Skeletal muscle tissue (tissue), 4 donors: ENCODE data around the gene HELZ. TPM values are rescaled to one million over a fixed set of nuclear protein-coding genes. Genes with fewer than 3 reads are reported as not detected.
"Not testable (repeated sequence)": the region's sequence is repeated elsewhere in the genome, so short reads cannot be mapped to it uniquely, and the experiment has no call there.

Experiments used
- H3K27ac ChIP-seq: one replicate; pipeline ENCODE4 v1.7.0; 2013; ENCODE audit warnings: mild to moderate bottlenecking, low read depth, low read length, inconsistent platforms
- H3K27me3 ChIP-seq, 3 donors: one replicate each; pipeline ENCODE4 v1.7.0; 2013; ENCODE audit warnings: low read length in 3 of 3; ENCODE audit not compliant: control insufficient read depth in 3 of 3, insufficient read depth in 3 of 3
- H3K36me3 ChIP-seq, 3 donors: one replicate each; pipeline ENCODE4 v1.7.0; 2013; ENCODE audit warnings: low read length in 3 of 3; ENCODE audit not compliant: control insufficient read depth in 3 of 3, insufficient read depth in 3 of 3
- H3K4me1 ChIP-seq, 3 donors: one replicate each; pipeline ENCODE4 v1.7.0; 2013; ENCODE audit warnings: low read length in 3 of 3, mild to moderate bottlenecking in 3 of 3; ENCODE audit not compliant: control insufficient read depth in 3 of 3, insufficient read depth in 3 of 3
- H3K4me3 ChIP-seq, 3 donors: one replicate each; pipeline ENCODE4 v1.7.0; 2013; ENCODE audit warnings: low read length in 3 of 3
- H3K9ac ChIP-seq, 3 donors: one replicate each; pipeline ENCODE4 v1.7.0; 2013; ENCODE audit warnings: low read length in 3 of 3, mild to moderate bottlenecking in 3 of 3, moderate library complexity in 2 of 3, low read depth in 1 of 3
- H3K9me3 ChIP-seq, 3 donors: one replicate each; pipeline ENCODE4 v1.7.0; 2013; ENCODE audit warnings: low read length in 3 of 3; ENCODE audit not compliant: control insufficient read depth in 3 of 3
- total RNA-seq: library from RNA; depleted of rRNA; stranded (reverse); fragments of >200 nt; gene quantifications from one replicate; pipeline ENCODE4 v1.2.3, GENCODE V29; 2014
- donor health status: Osteomylitis.

The HELZ gene
- total RNA-seq, 1 donor from 2014 or later: 53.8 TPM

DNA sequence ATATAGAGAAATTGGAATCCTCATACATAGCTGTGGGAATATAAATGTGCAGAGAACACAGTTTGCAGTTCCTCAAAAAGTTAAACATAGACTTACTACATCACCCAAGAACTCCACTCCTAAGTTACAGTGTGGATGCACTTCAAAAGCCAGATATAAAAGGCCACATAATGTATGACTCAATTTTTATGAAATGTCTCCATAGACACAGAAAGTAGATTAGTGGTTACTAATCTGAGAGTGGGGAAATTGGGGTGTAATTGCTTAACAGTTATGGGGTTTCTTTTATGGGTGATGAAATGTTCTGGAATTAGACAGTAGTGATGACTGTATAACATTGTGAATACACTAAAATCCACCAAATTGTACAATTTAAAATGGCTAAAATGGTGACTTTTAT lies 139.8 kb downstream of the HELZ start:
- no peaks in the 10 kb centered on the region for H3K9me3 ChIP-seq
- H3K27ac ChIP-seq: no peak overlapping the region
- H3K27me3 ChIP-seq: no peaks in the 10 kb centered on the region
- peaks cover 16 to 29% (median 25%) of the 10 kb centered on the region in 3 donors for H3K36me3 ChIP-seq
- no peak overlapping the region for H3K9ac ChIP-seq
- H3K4me3 ChIP-seq: no peak overlapping the region
- peaks cover 0 to 6% (median 4%) of the 10 kb centered on the region in 3 donors for H3K4me1 ChIP-seq

GRCh38 chr17:67104641-67105040 lies 140.4 kb downstream of the HELZ start:
- not testable (repeated sequence) for H3K9ac ChIP-seq, H3K27ac ChIP-seq
- H3K36me3 ChIP-seq: peaks cover 16 to 29% (median 25%) of the 10 kb centered on the region in 3 donors

DNA sequence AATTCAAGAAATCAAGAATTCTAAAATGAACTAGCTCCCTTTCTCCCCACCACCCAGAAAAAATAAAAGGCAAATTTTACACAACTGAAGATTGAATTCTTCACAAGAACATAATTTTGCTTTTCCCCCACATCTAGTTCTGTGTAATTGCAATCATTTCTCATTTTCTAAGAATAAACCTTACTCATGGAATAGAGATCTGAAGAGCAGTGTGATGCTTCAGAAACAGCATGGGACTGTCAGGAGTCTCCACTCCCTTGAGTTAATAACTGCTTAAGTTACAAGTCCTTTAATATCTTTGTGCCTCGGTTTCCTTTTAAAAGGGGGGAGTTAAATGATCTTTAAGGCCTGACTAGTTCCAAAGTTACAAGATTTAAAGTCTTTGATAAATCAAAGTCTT lies 147.0 kb downstream of the HELZ start:
- H3K36me3 ChIP-seq: peaks cover 0 to 7% (median 0%) of the 10 kb centered on the region in 3 donors
- no peak overlapping the region for H3K27ac ChIP-seq
- no peaks in the 10 kb centered on the region for H3K27me3 ChIP-seq
- no peak overlapping the region for H3K9ac ChIP-seq
- H3K4me1 ChIP-seq: peaks cover 3 to 11% (median 5%) of the 10 kb centered on the region in 3 donors
- no peak overlapping the region for H3K4me3 ChIP-seq
- H3K9me3 ChIP-seq: no peaks in the 10 kb centered on the region

More at GRCh38 chr17:67104641-67105040, 140.4 kb downstream of the HELZ start:
- H3K4me1 ChIP-seq: peaks cover 0 to 11% (median 4%) of the 10 kb centered on the region in 3 donors
- H3K27me3 ChIP-seq, H3K9me3 ChIP-seq, H3K4me3 ChIP-seq: not testable (repeated sequence)

- no peak overlapping the region for H3K27ac ChIP-seq
- no peaks in the 10 kb centered on the region for H3K9me3 ChIP-seq
- peaks cover 0 to 7% (median 0%) of the 10 kb centered on the region in 3 donors for H3K36me3 ChIP-seq
- peaks cover 3 to 7% (median 5%) of the 10 kb centered on the region in 3 donors for H3K4me1 ChIP-seq
- H3K9ac ChIP-seq: no peak overlapping the region
- no peak overlapping the region for H3K4me3 ChIP-seq
- H3K27me3 ChIP-seq: no peaks in the 10 kb centered on the region
Observed at GRCh38 chr17:67096609-67097008, 148.4 kb downstream of the HELZ start.

- H3K27me3 ChIP-seq: no peaks in the 10 kb centered on the region
- H3K4me1 ChIP-seq: peaks cover 3 to 6% (median 5%) of the 10 kb centered on the region in 3 donors
- no peak overlapping the region for H3K4me3 ChIP-seq
- H3K9ac ChIP-seq: no peak overlapping the region
- no peaks in the 10 kb centered on the region for H3K9me3 ChIP-seq
- H3K27ac ChIP-seq: no peak overlapping the region
- H3K36me3 ChIP-seq: peaks cover 0 to 7% (median 0%) of the 10 kb centered on the region in 3 donors
Observed at GRCh38 chr17:67095803-67096202, 149.2 kb downstream of the HELZ start.

DNA sequence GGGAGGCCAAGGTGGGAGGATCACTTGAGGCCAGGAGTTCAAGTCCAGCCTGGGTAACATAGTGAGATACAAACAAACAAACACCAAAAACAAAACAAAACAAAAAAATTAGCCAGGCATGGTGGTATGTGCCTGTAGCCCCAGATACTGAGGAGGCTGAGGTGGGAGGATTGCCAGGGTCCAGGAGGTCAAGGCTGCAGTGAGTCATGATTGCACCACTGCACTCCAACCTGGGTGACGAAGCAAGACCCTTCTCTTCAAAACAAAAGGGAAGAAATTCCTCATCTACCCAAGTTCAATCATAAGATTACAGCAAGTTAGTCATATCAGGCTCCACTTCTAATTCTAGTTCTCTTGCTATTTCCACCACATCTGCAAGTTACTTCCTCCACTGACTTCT lies 149.7 kb downstream of the HELZ start:
- not testable (repeated sequence) for H3K4me1 ChIP-seq, H3K36me3 ChIP-seq, H3K4me3 ChIP-seq, H3K27ac ChIP-seq, H3K9me3 ChIP-seq, H3K27me3 ChIP-seq, H3K9ac ChIP-seq

DNA sequence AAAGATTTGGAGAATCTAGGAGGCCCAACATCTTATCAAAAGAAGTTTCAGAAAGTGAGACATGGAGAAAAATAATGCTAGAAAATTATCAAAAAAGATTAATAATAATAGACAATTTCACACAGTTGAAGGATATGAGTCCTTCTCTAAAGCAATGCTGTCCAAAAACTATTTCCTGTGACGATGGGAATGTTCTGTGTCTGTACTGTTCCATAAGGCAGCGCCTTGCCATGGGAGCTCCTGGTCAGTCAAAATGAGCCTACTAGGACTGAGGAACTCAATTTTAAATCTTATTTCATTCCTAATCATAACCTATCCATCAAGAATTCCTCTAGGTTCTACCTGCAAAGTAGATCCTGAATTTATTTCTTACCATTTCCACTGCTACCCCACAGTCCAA lies 151.6 kb downstream of the HELZ start:
- Histone ChIP-seq H3K27ac (no peak overlapping the region), H3K4me1 (peaks cover 0 to 5% (median 3%) of the 10 kb centered on the region in 3 donors), H3K9ac (no peak overlapping the region), H3K36me3 (peaks cover 0 to 8% (median 0%) of the 10 kb centered on the region in 3 donors), H3K4me3 (no peak overlapping the region), H3K27me3 (no peaks in the 10 kb centered on the region), H3K9me3 (no peaks in the 10 kb centered on the region)

GRCh38 chr17:67092710-67093109 lies 152.3 kb downstream of the HELZ start:
- not testable (repeated sequence) for H3K4me3 ChIP-seq

DNA sequence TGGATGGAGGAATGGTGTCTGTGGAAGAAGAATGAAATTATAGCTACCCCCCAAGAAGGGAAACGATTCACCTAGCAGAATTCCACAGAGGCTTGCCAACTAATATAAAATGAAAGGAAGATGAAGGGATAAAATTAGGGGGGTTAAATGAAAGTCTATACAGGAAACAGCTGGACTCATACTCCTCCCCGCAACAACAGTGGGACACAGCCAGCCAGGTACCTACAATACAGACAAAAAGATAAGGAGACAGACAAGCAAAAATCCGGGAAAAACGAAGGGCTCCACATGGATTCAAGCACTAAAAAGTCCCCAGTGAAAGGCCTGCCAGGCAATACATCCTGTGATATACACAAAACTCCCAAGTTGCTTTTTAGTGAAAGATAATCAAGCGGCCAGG lies 152.7 kb downstream of the HELZ start:
- Histone ChIP-seq H3K9me3 (no peaks in the 10 kb centered on the region), H3K4me1 (peaks cover 0 to 5% (median 3%) of the 10 kb centered on the region in 3 donors), H3K27ac (no peak overlapping the region), H3K27me3 (no peaks in the 10 kb centered on the region), H3K4me3 (no peak overlapping the region), H3K9ac (no peak overlapping the region), H3K36me3 (peaks cover 0 to 8% (median 0%) of the 10 kb centered on the region in 3 donors)

More at GRCh38 chr17:67092710-67093109, 152.3 kb downstream of the HELZ start:
- H3K27ac ChIP-seq, H3K27me3 ChIP-seq, H3K9ac ChIP-seq, H3K36me3 ChIP-seq, H3K9me3 ChIP-seq, H3K4me1 ChIP-seq: not testable (repeated sequence)

DNA sequence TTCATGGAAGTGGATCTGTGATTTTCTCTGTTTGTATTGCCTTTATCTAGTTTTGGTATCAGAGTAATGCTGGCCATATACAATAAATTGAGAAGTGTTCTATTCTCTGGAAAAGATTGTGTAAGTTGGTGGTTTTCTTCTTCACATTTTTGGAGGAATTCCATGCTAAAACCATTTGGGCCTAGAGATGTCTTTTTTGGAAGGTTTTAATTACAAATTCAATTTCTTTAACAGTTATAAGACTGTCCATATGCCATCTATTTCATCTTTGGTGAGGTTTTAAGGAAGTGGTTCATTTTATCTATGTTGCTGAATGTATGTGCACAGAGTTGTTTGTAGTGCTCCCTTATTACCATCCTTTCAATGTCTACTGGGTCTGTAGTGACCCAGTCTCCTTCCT lies 154.7 kb downstream of the HELZ start:
- Histone ChIP-seq H3K9me3 (no peaks in the 10 kb centered on the region), H3K27me3 (no peaks in the 10 kb centered on the region), H3K4me3 (no peak overlapping the region), H3K9ac (no peak overlapping the region), H3K27ac (no peak overlapping the region), H3K4me1 (no peaks in the 10 kb centered on the region), H3K36me3 (peaks cover 4 to 13% (median 4%) of the 10 kb centered on the region in 3 donors)
